K562 (cell line): ENCODE results near the gene ENOX2. TPM values are rescaled to one million over a fixed set of nuclear protein-coding genes. Genes with fewer than 3 reads are reported as not detected.
A peak's percentile ranks its signal among the peaks of the same experiment; 100 is the strongest.

Source experiments
- ATAC-seq: fragments of 200-7000 bp; cut with Tn5 transposase; 3 replicates; pipeline ENCODE4 v1.9.1; 2020; ENCODE audit warnings: moderate library complexity
- BruUV-seq: library from RNA; stranded (reverse); fragments of 400-500 nt; replicated peaks from 2 replicates; lab custom pipeline; 2021; lab: Mats Ljungman, UMichigan
- CTCF ChIA-PET: fragments of 300-600 bp; formaldehyde crosslinking; extraction: SDS; loops from one replicate; lab custom pipeline; 2021; ENCODE audit warnings: low intra/inter-chr PET ratio; lab: Yijun Ruan, JAX
- POLR2A ChIA-PET: fragments of 300-600, 350-650 bp; sonication (Branson Sonifier 250); formaldehyde crosslinking; extraction: SDS; loops from one replicate; lab custom pipeline; 2021; ENCODE audit warnings: antibody characterized with exemption, inconsistent platforms; lab: Yijun Ruan, JAX
- DNase-seq, 4 experiments: peaks; one replicate each; pipeline versions ENCODE4 v3.0.0 to v3.0.0-alpha.2; 2011 to 2018; ENCODE audit warnings: low spot score in 3 of 4, mixed read lengths in 3 of 4; ENCODE audit errors: extremely low read depth in 1 of 4
- FAIRE-seq: peaks from 2 replicates; lab custom pipeline; 2011; peaks lifted over from hg19 to GRCh38; lab: Jason Lieb, UNC
- H2AFZ ChIP-seq: 2 replicates; pipeline ENCODE4 v1.6.0; 2011; ENCODE audit warnings: low read depth, low read length, control low read depth, inconsistent platforms
- H3K27ac ChIP-seq: fragments of 200-600 bp; 3 replicates; pipeline ENCODE4 v1.8.0; 2011; ENCODE audit warnings: low read depth, mild to moderate bottlenecking, control low read depth, inconsistent platforms, low read length, moderate library complexity, mixed read lengths; ENCODE audit errors: extremely low read depth
- H3K27me3 ChIP-seq, 2 experiments: fragments of 300-600 bp in 1 of 2; 2 replicates in 1 of 2; 3 replicates in 1 of 2; pipeline versions ENCODE4 v1.6.0 to v1.8.0; 2011; ENCODE audit warnings: inconsistent platforms in 2 of 2, low read length in 2 of 2, mild to moderate bottlenecking in 1 of 2, mixed read lengths in 1 of 2, moderate library complexity in 1 of 2; ENCODE audit not compliant: control insufficient read depth in 2 of 2, insufficient read depth in 2 of 2
- H3K36me3 ChIP-seq: fragments of 300-600 bp; 3 replicates; pipeline ENCODE4 v1.8.0; 2011; ENCODE audit warnings: mild to moderate bottlenecking, low read length, inconsistent platforms; ENCODE audit not compliant: control insufficient read depth, insufficient read depth
- H3K4me1 ChIP-seq, 2 experiments: fragments of 200-600 bp in 1 of 2; replicated peaks in 1 of 2; 2 replicates in 1 of 2; 3 replicates in 1 of 2; pipeline versions ENCODE4 v1.5.1 to v1.8.0; 2011; ENCODE audit warnings: inconsistent platforms in 2 of 2, low read length in 2 of 2, mild to moderate bottlenecking in 1 of 2, mixed read lengths in 1 of 2, moderate library complexity in 1 of 2; ENCODE audit not compliant: control insufficient read depth in 2 of 2, insufficient read depth in 2 of 2
- H3K4me2 ChIP-seq: 2 replicates; pipeline ENCODE4 v1.6.1; 2011; ENCODE audit warnings: low read length, control low read depth, inconsistent platforms, mixed read lengths; ENCODE audit not compliant: insufficient read depth
- H3K4me3 ChIP-seq: fragments of 200-600 bp; sonication (generic), shearing (Covaris generic); 2 replicates; pipeline ENCODE4 v1.5.1; 2016; ENCODE audit warnings: control low read depth, inconsistent platforms
- H3K79me2 ChIP-seq: fragments of 200-600 bp; 3 replicates; pipeline ENCODE4 v1.8.0; 2011; ENCODE audit warnings: low read length, inconsistent platforms; ENCODE audit not compliant: control insufficient read depth, insufficient read depth
- H3K9ac ChIP-seq, 2 experiments: 2 replicates each; pipeline versions ENCODE4 v1.6.0 to v1.6.1; 2011; ENCODE audit warnings: low read depth in 2 of 2, low read length in 2 of 2, control low read depth in 1 of 2, inconsistent platforms in 1 of 2, mild to moderate bottlenecking in 1 of 2, mixed read lengths in 1 of 2; ENCODE audit not compliant: insufficient read depth in 1 of 2
- H3K9me1 ChIP-seq: one replicate; pipeline ENCODE4 v1.6.0; 2011; ENCODE audit warnings: inconsistent platforms, mild to moderate bottlenecking, low read length, moderate library complexity; ENCODE audit not compliant: control insufficient read depth, insufficient read depth
- H3K9me3 ChIP-seq: replicated peaks from 2 replicates; pipeline ENCODE4 v1.5.1; 2011; ENCODE audit warnings: low read depth, low read length, inconsistent platforms; ENCODE audit not compliant: control insufficient read depth, insufficient read depth
- H4K20me1 ChIP-seq: replicated peaks from 2 replicates; pipeline ENCODE4 v1.6.1; 2011; ENCODE audit warnings: low read length, inconsistent platforms, mixed read lengths; ENCODE audit not compliant: control insufficient read depth, insufficient read depth
- BCOR ChIP-seq: fragments of 450-650 bp; IDR thresholded peaks from 2 replicates; pipeline ENCODE4 v1.6.1; 2016
- HDGF ChIP-seq: fragments of 450-650 bp; IDR thresholded peaks from 2 replicates; pipeline ENCODE4 v1.6.1; 2016
- KDM1A ChIP-seq, 2 experiments: fragments of 450-650 bp; IDR thresholded peaks; 2 replicates each; pipeline ENCODE4 v1.6.1; 2016; ENCODE audit warnings: mild to moderate bottlenecking in 2 of 2
- KLF6 ChIP-seq: fragments of 250-450 bp; sonication (Bioruptor Pico); IDR thresholded peaks from 2 replicates; pipeline ENCODE4 v1.4.0; 2020; ENCODE audit warnings: mild to moderate bottlenecking, moderate library complexity, borderline replicate concordance
- MBD2 ChIP-seq: sonication (generic); IDR thresholded peaks from 2 replicates; pipeline ENCODE4 v1.6.1; 2016; ENCODE audit warnings: low read depth, borderline replicate concordance
- NELFE ChIP-seq: IDR thresholded peaks from 2 replicates; pipeline ENCODE4 v1.6.1; 2011; ENCODE audit warnings: mild to moderate bottlenecking; ENCODE audit not compliant: insufficient read depth, insufficient read length
- RB1 ChIP-seq: fragments of 450-650 bp; IDR thresholded peaks from 2 replicates; pipeline ENCODE4 v1.6.1; 2017; ENCODE audit warnings: low read depth, mild to moderate bottlenecking
- TCF7L2 ChIP-seq: fragments of 150-350 bp; IDR thresholded peaks from 2 replicates; pipeline ENCODE4 v1.6.1; 2016; ENCODE audit warnings: low read depth, mild to moderate bottlenecking, low read length, moderate library complexity
- ZFP1 ChIP-seq: fragments of 450-650 bp; formaldehyde crosslinking; IDR thresholded peaks from 2 replicates; pipeline ENCODE4 v1.4.0; 2020; ENCODE audit warnings: mild to moderate bottlenecking, mixed read lengths
- ZFP36 ChIP-seq: fragments of 150-350 bp; IDR thresholded peaks from 2 replicates; pipeline ENCODE4 v1.6.1; 2018; ENCODE audit warnings: low read length, low read depth; ENCODE audit not compliant: partially characterized antibody
- ZNF239 ChIP-seq: fragments of 250-450 bp; sonication (Bioruptor Pico); IDR thresholded peaks from 2 replicates; pipeline ENCODE4 v1.4.0; 2020; ENCODE audit warnings: mild to moderate bottlenecking
- ZNF384 ChIP-seq: IDR thresholded peaks from 2 replicates; pipeline ENCODE4 v1.6.1; 2012; ENCODE audit warnings: low read depth, low read length, improper control_type of control experiment
- ZNF785 ChIP-seq: fragments of 250-450 bp; sonication (Bioruptor Pico); IDR thresholded peaks from 2 replicates; pipeline ENCODE4 v1.4.0; 2020; ENCODE audit warnings: mild to moderate bottlenecking
- in situ Hi-C: fragments of 300-500 bp; cut with MboI; formaldehyde crosslinking; loops from 4 replicates; pipeline ENCODE4 v1.15.0; 2018; ENCODE audit warnings: inconsistent platforms, mixed read lengths
- intact Hi-C: fragments of 100-400 bp; cut with micrococcal nuclease; formaldehyde crosslinking; loops from 2 replicates; pipeline ENCODE4 v1.14.2; 2022
- polyA plus RNA-seq, 8 experiments: library from polyadenylated mRNA; depleted of rRNA in 4 of 8; stranded (reverse) in 5 of 8; unstranded in 3 of 8; fragments of >200 nt; fragmentation: Nextera tagmentation in 2 of 8; fragmentation: Illumina TruSeq in 1 of 8; extraction: Ambion mirVana in 2 of 8; extraction: Trizol in 1 of 8; gene quantifications; 2 replicates each; pipeline versions ENCODE4 v1.2.1 to v1.2.3, GENCODE V29; 2011 to 2014; ENCODE audit warnings: inconsistent platforms in 1 of 8, missing spikeins in 1 of 8
- total RNA-seq, 7 experiments: library from RNA; depleted of rRNA in 6 of 7; stranded (reverse); fragments of >200 nt in 6 of 7; fragmentation: Illumina TruSeq in 2 of 7; extraction: Trizol in 2 of 7; gene quantifications; 2 replicates each; pipeline versions ENCODE4 v1.2.1 to v1.2.3, GENCODE V29; 2011 to 2021; ENCODE audit warnings: low replicate concordance in 1 of 7
- TF ChIP-seq, protein P1 (sequence below), 2 experiments: IDR thresholded peaks; 2 replicates each; pipeline ENCODE4 v1.6.1; 2012; ENCODE audit warnings: improper control_type of control experiment in 2 of 2, low read depth in 2 of 2, low read length in 2 of 2, borderline replicate concordance in 1 of 2
- TF ChIP-seq, protein P2 (sequence below): fragments of 450-650 bp; formaldehyde crosslinking; IDR thresholded peaks from 2 replicates; pipeline ENCODE4 v1.4.0; 2022; ENCODE audit warnings: mild to moderate bottlenecking, moderate library complexity
- TF ChIP-seq, protein P3 (sequence below): fragments of 450-650 bp; IDR thresholded peaks from 2 replicates; pipeline ENCODE4 v1.6.1; 2017; ENCODE audit warnings: antibody characterized with exemption, mild to moderate bottlenecking
- TF ChIP-seq, protein P4 (sequence below): fragments of 450-650 bp; IDR thresholded peaks from 2 replicates; pipeline ENCODE4 v1.6.1; 2016

The ENOX2 gene
- total and polyA plus RNA-seq, 9 of the 15 experiments (the other 6 are each of a cell fraction or from before 2014, with no cell fraction given), result 6.1 to 24.0 (median 13.8) TPM

DNA sequence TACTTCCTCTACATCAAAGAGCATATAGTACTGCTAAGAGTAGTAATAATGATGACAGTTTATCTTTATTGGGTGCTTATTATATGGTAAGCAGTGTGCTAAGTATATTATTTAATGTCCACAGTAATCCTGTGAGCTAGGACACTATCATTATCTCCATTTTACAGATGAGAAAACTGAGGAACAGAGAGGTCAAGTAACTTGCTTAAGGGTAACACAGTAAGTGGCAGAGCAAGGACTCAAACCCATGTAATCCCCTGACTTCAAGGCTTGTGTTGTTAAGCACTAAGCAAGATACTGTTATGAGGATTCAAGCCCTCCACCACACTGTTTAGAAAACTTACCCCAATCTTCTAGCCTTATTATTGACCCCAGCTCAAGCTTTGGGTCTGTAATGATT lies 202.4 kb downstream of the ENOX2 start:
- H3K79me2 ChIP-seq, result no peaks in the 10 kb centered on the region
- no peak overlapping the region for H3K27ac ChIP-seq
- POLR2A ChIA-PET, result no interaction called here
- H3K27me3 ChIP-seq, result no peaks in the 10 kb centered on the region
- no peaks in the 10 kb centered on the region for H3K9me3 ChIP-seq
- H3K36me3 ChIP-seq, result no peaks in the 10 kb centered on the region
- DNase-seq (no peak), ATAC-seq (no peak), FAIRE-seq (no peak)
- CTCF ChIA-PET, result no interaction called here
- H3K4me2 ChIP-seq, result no peak overlapping the region
- in situ Hi-C loops (no loop called here), intact Hi-C loops (no loop called here)
- no peak overlapping the region for H3K4me3 ChIP-seq
- no TSS peak for BruUV-seq
- H2AFZ ChIP-seq, result no peak overlapping the region
- H3K9ac ChIP-seq, result no peak overlapping the region
- no peaks in the 10 kb centered on the region for H3K9me1 ChIP-seq
- H4K20me1 ChIP-seq, result no peaks in the 10 kb centered on the region
- peaks cover 2 to 19% of the 10 kb centered on the region in 2 experiments; a peak in 4 of 5 replicates for H3K4me1 ChIP-seq
- TF ChIP-seq NELFE, result no peak
- no peak for TF ChIP-seq KLF6 (CRISPR knock-in tag)
- TF ChIP-seq ZFP1 (CRISPR knock-in tag), result no peak
- TF ChIP-seq, protein P1, sequence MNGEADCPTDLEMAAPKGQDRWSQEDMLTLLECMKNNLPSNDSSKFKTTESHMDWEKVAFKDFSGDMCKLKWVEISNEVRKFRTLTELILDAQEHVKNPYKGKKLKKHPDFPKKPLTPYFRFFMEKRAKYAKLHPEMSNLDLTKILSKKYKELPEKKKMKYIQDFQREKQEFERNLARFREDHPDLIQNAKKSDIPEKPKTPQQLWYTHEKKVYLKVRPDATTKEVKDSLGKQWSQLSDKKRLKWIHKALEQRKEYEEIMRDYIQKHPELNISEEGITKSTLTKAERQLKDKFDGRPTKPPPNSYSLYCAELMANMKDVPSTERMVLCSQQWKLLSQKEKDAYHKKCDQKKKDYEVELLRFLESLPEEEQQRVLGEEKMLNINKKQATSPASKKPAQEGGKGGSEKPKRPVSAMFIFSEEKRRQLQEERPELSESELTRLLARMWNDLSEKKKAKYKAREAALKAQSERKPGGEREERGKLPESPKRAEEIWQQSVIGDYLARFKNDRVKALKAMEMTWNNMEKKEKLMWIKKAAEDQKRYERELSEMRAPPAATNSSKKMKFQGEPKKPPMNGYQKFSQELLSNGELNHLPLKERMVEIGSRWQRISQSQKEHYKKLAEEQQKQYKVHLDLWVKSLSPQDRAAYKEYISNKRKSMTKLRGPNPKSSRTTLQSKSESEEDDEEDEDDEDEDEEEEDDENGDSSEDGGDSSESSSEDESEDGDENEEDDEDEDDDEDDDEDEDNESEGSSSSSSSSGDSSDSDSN (IDR thresholded peaks at IDR 0.05; ENCODE audit: borderline replicate concordance in 1 of 2, low read depth in 2 of 2, low read length in 2 of 2), result no peak
- TF ChIP-seq ZNF239 (CRISPR knock-in tag), result no peak
- TF ChIP-seq KDM1A (IDR thresholded peaks at IDR 0.05), result peak in 1 of 2 experiments; percentile 56; a peak in 1 of 4 replicates
- no peak for TF ChIP-seq TCF7L2
- no peak for TF ChIP-seq HDGF
- TF ChIP-seq, protein P2, sequence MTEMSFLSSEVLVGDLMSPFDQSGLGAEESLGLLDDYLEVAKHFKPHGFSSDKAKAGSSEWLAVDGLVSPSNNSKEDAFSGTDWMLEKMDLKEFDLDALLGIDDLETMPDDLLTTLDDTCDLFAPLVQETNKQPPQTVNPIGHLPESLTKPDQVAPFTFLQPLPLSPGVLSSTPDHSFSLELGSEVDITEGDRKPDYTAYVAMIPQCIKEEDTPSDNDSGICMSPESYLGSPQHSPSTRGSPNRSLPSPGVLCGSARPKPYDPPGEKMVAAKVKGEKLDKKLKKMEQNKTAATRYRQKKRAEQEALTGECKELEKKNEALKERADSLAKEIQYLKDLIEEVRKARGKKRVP (CRISPR knock-in tag), result no peak
- peak; percentile 72; the same call in 1 of the 2 replicates for TF ChIP-seq BCOR
- TF ChIP-seq RB1, result no peak
- TF ChIP-seq ZNF785 (CRISPR knock-in tag), result no peak
- no peak for TF ChIP-seq MBD2
- peak; percentile 29 for TF ChIP-seq ZFP36
- TF ChIP-seq, protein P3, sequence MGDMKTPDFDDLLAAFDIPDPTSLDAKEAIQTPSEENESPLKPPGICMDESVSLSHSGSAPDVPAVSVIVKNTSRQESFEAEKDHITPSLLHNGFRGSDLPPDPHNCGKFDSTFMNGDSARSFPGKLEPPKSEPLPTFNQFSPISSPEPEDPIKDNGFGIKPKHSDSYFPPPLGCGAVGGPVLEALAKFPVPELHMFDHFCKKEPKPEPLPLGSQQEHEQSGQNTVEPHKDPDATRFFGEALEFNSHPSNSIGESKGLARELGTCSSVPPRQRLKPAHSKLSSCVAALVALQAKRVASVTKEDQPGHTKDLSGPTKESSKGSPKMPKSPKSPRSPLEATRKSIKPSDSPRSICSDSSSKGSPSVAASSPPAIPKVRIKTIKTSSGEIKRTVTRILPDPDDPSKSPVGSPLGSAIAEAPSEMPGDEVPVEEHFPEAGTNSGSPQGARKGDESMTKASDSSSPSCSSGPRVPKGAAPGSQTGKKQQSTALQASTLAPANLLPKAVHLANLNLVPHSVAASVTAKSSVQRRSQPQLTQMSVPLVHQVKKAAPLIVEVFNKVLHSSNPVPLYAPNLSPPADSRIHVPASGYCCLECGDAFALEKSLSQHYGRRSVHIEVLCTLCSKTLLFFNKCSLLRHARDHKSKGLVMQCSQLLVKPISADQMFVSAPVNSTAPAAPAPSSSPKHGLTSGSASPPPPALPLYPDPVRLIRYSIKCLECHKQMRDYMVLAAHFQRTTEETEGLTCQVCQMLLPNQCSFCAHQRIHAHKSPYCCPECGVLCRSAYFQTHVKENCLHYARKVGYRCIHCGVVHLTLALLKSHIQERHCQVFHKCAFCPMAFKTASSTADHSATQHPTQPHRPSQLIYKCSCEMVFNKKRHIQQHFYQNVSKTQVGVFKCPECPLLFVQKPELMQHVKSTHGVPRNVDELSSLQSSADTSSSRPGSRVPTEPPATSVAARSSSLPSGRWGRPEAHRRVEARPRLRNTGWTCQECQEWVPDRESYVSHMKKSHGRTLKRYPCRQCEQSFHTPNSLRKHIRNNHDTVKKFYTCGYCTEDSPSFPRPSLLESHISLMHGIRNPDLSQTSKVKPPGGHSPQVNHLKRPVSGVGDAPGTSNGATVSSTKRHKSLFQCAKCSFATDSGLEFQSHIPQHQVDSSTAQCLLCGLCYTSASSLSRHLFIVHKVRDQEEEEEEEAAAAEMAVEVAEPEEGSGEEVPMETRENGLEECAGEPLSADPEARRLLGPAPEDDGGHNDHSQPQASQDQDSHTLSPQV, result no peak
- TF ChIP-seq, protein P4, sequence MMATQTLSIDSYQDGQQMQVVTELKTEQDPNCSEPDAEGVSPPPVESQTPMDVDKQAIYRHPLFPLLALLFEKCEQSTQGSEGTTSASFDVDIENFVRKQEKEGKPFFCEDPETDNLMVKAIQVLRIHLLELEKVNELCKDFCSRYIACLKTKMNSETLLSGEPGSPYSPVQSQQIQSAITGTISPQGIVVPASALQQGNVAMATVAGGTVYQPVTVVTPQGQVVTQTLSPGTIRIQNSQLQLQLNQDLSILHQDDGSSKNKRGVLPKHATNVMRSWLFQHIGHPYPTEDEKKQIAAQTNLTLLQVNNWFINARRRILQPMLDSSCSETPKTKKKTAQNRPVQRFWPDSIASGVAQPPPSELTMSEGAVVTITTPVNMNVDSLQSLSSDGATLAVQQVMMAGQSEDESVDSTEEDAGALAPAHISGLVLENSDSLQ, result no peak
- TF ChIP-seq ZNF384, result no peak
